ENCODE measurements around the gene SGMS1.

DNA sequence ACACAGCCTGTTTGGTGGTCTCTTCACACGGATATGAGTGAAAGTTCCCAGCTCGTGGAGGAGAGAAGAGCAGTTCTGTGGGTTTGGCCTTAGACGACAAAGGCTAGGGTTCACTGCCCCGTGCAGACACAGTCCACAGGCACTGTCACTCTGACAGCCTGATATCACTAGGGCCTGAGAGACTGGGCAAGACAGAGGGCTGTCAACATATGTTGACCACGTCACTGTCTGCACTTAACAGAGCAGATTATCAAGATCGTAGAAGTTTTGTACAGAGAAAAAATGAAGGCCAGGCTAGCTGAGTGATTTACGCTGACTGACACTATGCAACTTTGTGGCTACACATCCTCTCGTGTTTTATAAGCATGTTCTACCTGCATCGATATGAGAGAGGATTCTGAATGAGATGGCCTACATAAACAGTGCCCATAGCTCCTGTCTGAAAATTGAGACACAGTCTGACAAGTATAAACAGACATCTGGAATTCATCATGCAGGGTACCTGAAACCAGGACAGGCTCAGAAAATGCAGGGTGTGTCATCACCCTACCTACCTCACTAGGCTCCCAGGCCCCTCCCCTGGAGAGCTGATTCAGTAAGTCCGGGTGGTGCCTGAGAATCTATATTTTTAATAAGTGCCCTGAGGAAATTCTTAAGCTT lies 120.0 kb downstream of the SGMS1 start:
- TF ChIP-seq, protein P1, sequence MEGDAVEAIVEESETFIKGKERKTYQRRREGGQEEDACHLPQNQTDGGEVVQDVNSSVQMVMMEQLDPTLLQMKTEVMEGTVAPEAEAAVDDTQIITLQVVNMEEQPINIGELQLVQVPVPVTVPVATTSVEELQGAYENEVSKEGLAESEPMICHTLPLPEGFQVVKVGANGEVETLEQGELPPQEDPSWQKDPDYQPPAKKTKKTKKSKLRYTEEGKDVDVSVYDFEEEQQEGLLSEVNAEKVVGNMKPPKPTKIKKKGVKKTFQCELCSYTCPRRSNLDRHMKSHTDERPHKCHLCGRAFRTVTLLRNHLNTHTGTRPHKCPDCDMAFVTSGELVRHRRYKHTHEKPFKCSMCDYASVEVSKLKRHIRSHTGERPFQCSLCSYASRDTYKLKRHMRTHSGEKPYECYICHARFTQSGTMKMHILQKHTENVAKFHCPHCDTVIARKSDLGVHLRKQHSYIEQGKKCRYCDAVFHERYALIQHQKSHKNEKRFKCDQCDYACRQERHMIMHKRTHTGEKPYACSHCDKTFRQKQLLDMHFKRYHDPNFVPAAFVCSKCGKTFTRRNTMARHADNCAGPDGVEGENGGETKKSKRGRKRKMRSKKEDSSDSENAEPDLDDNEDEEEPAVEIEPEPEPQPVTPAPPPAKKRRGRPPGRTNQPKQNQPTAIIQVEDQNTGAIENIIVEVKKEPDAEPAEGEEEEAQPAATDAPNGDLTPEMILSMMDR (IDR thresholded peaks at IDR 0.05), result no peak
- TF ChIP-seq POLR2A (IDR thresholded peaks at IDR 0.05), result no peak
